SKM-1 treated with dmso at 0.1 percent for 144 hours (cell line): ENCODE results near the gene BRD3.

Experiments used
- DNase-seq: peaks from one replicate; lab custom pipeline; 2025; ENCODE audit not compliant: unreplicated experiment; lab: John Stamatoyannopoulos, UW

BRD3 gene

DNA sequence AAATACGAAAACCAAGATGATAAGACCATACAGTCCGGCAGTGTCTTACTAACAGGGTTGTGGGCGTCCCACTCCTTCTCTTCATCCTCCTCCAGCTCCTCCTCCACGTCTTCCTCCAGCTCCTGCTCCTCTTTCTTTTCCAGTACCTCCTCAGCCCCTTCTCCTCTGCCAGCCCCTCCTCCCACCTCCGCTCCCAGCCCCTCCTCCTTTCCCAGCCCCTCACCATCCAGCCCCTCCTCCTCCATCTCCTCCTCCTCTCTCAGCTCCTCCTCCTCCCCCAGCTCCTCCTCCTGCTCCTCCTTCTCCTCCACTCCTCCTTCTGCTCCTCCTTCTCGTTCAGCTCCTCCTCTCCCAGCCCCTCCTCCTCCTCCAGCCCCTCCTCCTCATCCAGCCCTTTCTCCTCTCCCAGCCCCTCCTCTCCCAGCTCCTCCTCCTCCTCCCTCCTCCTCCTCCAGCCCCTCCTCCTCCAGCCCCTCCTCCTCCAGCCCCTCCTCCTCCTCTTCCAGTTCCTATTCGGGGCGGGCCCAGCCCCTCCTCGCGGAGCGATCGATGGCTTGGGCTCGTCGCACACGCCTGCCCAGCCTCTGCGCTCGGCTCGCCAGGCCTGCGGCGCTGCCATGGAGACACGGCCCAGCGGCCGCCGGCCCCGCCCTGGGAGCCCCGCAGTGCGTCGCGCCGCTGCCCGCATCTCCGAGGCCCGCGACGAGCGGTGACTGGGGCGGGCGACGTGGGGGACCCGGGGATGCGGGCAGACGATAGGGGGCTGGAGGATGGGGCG lies 42.8 kb downstream of the BRD3 start, which contains the start of gene BRD3OS:
Gene BRD3OS (plus strand): TSS at position 654 of the 778 bp plus-strand sequence. CDS start 1,267 bp downstream, outside the sequence.
- DNase-seq, result peak; percentile 93

DNA sequence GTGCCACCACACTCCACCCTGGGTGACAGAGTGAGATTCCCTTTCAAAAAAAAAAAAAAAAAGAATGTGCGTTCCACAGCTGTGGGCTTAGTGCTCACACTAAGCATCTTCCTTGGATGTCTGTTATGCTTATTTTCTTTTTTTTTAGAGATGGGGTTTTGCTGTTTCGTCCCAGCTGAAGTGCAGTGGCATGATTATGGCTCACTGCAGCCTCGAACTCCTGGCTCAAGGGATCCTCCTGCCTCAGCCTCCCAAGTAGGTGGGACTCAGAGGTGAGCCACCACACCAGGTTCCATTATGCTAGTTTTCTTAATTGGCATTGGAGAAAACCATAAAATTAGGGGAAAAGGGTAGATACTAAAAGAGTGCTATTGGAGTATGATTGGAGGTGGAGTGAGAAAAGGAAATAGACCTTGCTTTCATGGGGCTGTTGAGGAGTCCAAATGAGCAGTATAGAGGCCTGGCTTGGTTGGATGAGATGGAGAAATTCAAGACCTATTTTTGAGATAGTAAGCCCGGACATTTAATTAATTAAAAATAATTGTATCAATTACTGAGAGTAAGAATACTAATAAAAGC lies 43.5 kb downstream of the BRD3 start:
- DNase-seq, result no peak

- DNase-seq, result no peak
These were observed 52.9 kb downstream of the BRD3 start for GRCh38 chr9:134014946-134015345.

DNA sequence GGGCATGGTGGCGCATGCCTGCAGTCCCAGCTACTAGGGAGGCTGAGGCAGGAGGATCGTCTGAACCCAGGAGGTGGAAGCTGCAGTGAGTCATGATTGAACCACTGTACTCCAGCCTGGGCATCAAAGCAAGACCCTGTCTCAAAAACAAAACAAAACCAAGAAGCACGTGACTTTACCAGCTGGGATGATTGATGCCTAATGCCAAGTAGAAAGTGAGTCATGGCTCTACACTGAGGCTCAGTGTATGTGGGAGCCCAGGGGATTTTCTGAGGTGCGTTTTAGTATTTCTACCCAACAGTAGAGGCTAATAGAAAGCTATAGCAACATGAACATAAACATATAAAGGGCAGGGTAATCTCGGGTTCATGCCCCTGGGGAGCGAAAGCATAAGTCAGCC lies 56.4 kb downstream of the BRD3 start:
- DNase-seq, result no peak

DNA sequence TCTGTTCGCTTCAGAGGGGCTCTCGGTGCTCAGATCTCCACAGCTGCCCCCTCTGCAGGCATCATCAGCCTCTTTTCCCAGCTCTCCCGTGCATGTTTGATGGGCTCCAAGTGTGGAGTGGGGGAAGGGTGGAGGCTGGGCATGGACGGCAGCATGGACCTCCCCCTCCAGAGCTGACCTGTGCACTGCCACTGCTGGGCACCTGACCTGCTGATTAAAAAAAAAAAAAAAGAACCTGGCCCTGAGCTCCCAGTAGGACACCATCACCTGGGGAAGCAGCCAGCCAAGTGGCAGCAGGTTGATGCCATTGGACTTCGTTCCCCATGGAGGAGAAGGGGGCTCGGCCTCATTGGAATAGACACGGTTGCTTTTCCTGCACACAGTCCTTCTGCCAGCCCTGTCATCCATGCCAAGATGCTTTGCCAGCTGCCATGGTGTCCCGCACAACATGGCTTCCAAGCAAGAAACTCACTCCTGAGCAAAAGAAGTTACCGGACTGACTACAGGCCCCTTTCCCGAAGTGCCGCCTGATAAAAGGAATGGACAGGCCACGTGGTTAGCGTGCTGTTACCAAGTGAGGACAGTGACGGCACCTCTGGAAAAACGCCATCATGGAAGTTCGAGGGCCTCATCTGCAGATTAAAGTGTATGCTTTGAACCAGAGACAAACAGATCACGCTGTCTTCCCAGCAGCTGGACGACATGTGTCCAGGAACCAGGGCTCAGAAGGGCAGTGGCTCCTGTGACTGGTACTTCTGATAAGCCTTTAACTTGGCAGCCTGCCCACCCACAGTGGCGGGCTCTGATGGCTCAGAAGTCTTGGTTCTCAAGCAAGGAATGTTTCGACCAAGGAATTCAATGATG lies 57.3 kb downstream of the BRD3 start:
- DNase-seq, result no peak

GRCh38 chr9:134007571-134007970 lies 60.3 kb downstream of the BRD3 start:
- DNase-seq, result no peak

DNA sequence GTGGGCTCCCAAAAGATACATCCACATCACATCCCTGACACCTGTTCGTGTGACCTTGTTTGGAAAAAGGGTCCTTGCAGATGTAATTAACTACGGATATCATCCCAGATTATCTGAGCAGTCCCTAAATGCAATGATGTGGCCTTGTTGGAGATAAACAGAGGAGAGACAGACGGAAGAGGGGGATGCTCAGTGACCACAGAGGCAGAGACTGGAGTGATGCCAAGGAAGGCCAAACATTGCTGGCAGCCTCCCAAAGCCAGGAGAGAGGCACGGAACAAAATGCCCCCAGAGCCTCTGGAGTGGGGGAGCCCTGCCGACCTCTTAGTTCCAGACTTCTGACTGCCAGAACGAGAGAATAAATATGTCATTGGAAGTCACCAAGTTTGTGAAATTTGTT lies 60.7 kb downstream of the BRD3 start:
- DNase-seq, result no peak

- no peak for DNase-seq
These were observed 62.4 kb downstream of the BRD3 start for GRCh38 chr9:134005381-134005780.

GRCh38 chr9:134004881-134005280 lies 62.9 kb downstream of the BRD3 start:
- no peak for DNase-seq

GRCh38 chr9:134004131-134004873 lies 63.5 kb downstream of the BRD3 start:
- DNase-seq, result no peak

DNA sequence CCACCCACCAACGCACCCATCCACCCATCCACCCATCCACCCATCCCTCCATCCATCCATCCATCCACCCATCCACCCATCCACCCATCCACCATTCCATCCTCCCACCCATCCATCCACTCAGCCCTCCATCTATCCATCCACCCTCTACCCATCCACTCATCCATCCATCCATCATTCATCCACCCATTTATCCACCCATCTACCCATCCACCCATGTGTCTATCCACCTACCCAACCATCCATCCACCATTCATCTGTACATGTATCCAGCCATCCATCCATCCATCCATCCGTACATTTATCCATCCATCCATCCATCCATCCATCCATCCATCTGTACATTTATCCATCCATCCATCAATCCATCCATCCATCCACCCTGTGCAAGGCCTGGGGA lies 64.6 kb downstream of the BRD3 start:
- no peak for DNase-seq

GRCh38 chr9:134002796-134003195 lies 65.0 kb downstream of the BRD3 start:
- DNase-seq, result no peak

- no peak for DNase-seq
These were observed 68.0 kb downstream of the BRD3 start for GRCh38 chr9:133999851-134000265.

GRCh38 chr9:133998915-133999595 lies 68.8 kb downstream of the BRD3 start:
- DNase-seq, result no peak

DNA sequence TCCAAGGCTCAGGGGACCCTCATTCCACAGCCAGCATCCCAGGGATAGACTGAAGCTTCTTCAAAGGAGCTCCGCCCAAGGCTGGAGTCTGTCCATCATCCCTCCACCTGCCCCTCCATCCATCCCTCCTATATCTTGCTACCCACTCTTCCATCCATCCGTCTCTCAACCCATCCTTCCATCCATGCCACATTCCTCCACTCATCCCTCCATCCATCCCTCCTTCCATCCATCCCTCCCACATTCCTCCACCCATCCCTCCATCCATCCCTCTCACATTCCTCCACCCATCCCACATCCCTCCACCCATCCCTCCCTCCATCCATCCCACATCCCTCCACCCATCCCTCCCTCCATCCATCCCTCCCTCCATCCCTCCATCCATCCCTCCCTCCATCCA lies 70.2 kb downstream of the BRD3 start:
- no peak for DNase-seq

DNA sequence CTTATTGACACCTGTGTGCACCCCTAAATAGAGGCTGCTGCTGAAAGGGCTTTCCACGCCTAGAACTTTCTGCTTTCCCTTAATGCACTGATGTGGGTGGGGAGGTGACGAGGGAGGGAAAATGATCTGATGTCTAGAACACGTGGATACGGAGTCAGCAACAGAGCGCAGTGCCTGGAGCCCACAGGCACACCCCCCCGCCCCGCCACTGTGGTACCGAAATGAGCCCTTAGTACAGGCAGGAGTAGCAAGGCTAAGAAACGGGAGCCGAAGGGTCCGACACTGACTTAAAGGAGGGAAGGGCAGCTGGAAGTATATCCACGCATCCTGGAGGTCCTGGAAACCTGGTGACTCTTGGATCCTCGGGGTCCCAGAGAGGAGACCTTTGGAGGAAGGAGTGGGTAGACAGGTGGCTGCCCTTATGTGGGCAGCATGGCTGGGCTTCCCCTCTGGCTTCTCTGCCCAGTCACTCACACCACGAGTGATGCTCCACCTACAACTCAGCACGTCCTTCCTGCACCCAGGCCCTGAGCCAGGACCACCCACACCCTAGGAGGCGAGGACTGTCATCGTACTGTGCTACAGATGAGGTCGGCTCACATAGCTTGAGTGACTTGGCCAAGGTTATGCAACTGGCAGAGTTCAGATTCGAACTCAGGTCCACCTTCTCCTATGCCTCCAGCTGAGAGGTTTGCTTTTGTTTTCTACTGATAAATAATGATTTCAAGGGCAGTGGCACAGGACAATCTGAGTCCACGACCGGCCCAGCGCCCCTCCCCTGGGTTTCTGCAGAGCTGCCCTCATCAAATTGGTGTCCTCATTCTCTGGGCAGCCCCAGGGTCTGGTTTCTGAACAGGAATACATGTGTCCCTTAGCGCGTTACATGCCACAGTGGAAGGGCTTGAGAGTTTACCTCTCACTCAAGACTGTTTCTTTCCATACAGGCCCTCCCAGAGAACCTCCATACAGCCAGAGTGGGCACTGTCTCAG lies 71.0 kb downstream of the BRD3 start:
- DNase-seq, result no peak

GRCh38 chr9:133995012-133995896 lies 72.6 kb downstream of the BRD3 start:
- DNase-seq, result no peak

DNA sequence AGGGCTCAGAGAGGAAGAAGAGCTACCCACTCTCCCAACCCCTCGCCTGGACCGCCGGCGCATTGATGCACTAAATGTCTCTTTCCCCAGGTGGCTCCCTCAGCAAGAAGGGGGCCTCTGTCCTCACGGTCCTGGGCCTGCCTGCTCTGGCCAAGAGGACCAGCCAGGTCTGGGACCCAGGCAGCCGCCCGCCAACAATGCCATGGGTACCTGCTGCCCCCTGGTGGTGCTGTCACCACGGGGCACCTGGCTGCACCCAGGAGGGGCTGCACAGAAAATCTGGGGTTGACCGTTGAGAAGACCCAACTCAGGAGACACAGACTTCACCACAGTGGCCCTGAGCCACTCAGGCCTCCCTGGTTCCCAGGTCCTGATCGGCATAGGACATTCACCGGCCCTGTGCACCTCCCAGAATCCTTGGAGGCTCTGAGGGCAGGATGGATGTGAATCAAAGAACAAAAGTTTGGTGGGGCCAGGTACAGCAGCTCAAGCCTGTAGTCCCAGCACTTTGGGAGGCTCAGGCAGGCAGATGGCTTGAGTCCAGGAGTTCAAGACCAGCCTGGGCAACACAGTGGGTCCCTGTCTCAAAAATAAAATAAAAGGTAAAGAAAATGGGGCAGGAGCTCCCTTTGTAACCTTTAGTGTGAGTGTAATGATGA lies 73.3 kb downstream of the BRD3 start:
- peak; percentile 37 for DNase-seq
